GM21619 (cell line): Measurements from ENCODE around the gene FBXL17.

Source experiments
- ATAC-seq: cut with Tn5 transposase; IDR thresholded peaks from one replicate; pipeline ENCODE4 v1.9.1; 2021; ENCODE audit not compliant: unreplicated experiment

The FBXL17 gene

GRCh38 chr5:108102463-108102862 lies 279.4 kb downstream of the FBXL17 start:
- ATAC-seq, result no peak

- no peak for ATAC-seq
Observed at GRCh38 chr5:108101821-108102220, 280.1 kb downstream of the FBXL17 start.

GRCh38 chr5:108101130-108101529 lies 280.8 kb downstream of the FBXL17 start:
- ATAC-seq, result no peak

GRCh38 chr5:108094800-108095199 lies 287.1 kb downstream of the FBXL17 start:
- ATAC-seq, result no peak

GRCh38 chr5:108093186-108093585 lies 288.7 kb downstream of the FBXL17 start:
- no peak for ATAC-seq

DNA sequence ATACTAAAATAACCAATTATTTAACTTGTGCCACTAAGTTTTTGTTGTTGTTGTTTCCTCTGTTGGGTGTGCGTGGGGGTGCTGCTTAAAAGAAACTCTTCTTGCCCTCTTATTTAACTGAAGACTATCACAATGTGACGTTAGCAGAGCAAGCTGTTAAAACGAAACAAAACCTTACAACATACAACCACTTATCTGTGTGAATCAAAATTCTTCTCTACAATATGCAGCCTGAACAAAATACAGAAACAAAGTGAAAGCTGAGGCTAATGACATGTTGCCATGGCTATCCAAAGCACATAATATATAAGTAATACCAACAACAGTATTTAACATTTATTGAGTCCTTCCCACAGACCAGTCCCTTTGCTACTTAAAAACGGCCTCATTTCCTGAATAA lies 291.0 kb downstream of the FBXL17 start:
- no peak for ATAC-seq

- ATAC-seq, result no peak
Observed at GRCh38 chr5:108084105-108084504, 297.8 kb downstream of the FBXL17 start.

GRCh38 chr5:108083232-108083631 lies 298.7 kb downstream of the FBXL17 start:
- no peak for ATAC-seq

GRCh38 chr5:108081707-108082106 lies 300.2 kb downstream of the FBXL17 start:
- ATAC-seq, result no peak

- no peak for ATAC-seq
Observed at GRCh38 chr5:108079753-108080152, 302.1 kb downstream of the FBXL17 start.

DNA sequence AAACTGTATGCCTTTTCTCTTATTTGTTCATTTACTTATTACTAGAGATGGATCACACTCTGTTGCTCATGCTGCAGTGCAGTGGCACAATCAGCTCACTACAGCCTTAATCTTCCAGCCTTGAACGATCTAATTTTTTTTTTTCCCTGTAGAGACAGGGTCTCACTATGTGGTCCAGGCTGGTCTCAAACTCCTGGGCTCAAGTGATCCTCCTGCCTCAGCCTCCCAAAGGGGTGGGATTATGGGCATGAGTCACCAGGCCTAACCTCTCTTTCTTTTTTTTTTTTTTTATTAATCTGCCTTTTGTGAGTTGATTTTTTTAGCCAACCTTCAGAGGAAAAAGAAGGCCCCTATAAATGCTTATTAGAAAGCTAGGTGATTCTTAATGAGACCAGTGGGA lies 303.0 kb downstream of the FBXL17 start:
- ATAC-seq, result no peak

- ATAC-seq, result no peak
Observed at GRCh38 chr5:108078345-108078744, 303.6 kb downstream of the FBXL17 start.

DNA sequence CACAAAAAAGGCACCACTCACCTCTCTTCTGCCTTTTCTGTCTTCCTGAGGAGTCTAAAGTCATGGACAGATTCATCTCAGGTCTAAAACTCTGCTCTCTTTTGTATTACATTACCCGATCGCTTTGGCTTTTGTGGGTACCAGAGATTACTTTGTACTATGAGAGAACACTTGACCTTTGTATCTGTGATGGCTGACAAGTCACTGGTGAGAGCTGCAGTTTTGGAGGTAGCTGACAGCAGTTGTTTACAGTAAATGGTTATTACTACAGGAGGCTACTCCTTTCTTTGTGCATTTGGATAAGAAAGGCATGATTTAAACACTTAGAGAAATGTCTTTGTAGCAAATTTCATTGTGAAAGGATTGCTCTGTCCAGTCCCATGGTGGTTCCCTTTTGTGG lies 307.3 kb downstream of the FBXL17 start:
- no peak for ATAC-seq

DNA sequence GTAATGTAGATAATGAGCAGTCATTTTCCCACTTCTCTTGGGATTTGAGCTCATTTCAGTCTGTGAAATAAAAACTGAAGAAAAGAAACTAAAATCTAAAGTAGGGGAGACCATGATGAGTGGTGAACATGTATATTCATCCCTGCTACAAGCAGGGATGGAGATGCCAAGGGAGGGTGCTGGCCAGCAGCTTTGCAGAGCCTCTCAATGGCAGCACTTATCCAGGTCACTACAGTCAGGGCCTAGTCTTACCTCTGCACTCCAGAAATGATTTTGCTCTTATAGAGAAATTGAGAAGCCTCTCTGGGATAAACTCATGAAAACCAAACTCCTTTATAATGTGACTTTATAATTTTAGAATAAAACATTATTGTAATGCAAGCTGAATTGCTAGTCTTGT lies 317.6 kb downstream of the FBXL17 start:
- ATAC-seq, result no peak

- ATAC-seq, result no peak
Observed at GRCh38 chr5:108061941-108062340, 320.0 kb downstream of the FBXL17 start.

GRCh38 chr5:108060340-108060739 lies 321.6 kb downstream of the FBXL17 start:
- no peak for ATAC-seq

- no peak for ATAC-seq
Observed at GRCh38 chr5:108059334-108059733, 322.6 kb downstream of the FBXL17 start.

GRCh38 chr5:108054349-108054748 lies 327.5 kb downstream of the FBXL17 start:
- ATAC-seq, result no peak

DNA sequence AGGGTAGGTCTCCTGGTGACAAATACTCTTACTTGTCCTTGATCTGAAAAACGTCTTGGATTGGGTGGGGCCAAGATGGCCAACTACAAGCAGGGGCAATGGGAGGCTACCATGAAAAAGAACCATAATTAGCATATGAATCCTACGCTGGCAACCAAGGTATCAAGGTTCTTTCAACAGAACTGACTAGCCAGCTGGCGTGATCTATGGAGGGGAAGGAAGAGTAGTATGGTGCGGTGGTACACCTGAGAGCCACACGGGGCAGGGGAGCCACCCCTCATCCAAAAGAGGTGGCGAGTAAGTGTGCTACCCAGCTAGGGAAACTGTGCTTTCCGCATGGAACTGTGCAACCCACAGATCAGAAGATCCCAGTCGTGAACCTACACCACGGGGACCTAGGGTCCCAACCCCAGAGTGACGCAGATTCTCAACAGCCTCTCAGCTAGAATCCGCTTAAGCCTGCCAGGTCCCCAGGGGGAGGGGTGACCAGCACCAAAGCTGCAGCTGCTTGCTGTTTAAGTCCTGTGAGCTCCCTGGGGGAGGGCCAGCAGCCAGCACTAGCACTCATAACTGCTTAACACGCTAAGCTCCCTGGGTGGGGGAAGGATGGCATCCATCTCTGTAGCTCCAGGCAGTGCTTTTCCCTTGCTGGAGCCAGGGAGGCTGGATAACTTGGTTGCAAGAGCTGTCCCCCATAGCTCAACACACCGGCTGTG lies 334.8 kb downstream of the FBXL17 start:
- no peak for ATAC-seq

- ATAC-seq, result no peak
Observed at GRCh38 chr5:108036482-108036881, 345.4 kb downstream of the FBXL17 start.

DNA sequence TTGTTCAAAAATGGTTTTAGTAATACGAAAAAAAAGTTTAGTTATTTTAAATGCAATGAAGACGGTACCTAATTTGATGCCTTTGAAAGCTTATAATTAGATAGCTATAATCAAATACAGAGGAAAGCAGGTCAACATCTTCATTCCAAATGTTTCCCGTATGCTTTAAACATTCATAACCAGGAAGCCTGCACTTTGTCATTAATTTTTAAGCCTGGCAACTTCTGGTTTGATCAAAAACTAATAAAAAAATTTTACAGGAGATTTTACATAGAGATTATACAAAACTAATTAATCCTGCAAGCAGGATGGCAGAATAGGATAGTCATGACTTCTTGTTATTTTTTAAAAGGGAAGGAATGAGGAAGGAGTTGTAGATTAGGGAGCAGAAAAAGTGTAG lies 353.0 kb downstream of the FBXL17 start:
- ATAC-seq, result no peak

- no peak for ATAC-seq
Observed at GRCh38 chr5:108028412-108028811, 353.5 kb downstream of the FBXL17 start.

- no peak for ATAC-seq
Observed at GRCh38 chr5:108025957-108026356, 355.9 kb downstream of the FBXL17 start.
